Prostate gland (tissue), 2 donors: Measurements from ENCODE around the gene MORC2.

Source experiments
- POLR2A ChIP-seq: fragments of 450-650 bp; IDR thresholded peaks from one replicate; pipeline ENCODE4 v1.6.1; 2016; ENCODE audit warnings: antibody characterized with exemption, mild to moderate bottlenecking
- POLR2AphosphoS5 ChIP-seq: sonication (generic); formaldehyde crosslinking; IDR thresholded peaks from one replicate; pipeline ENCODE4 v1.6.1; 2017; ENCODE audit warnings: antibody characterized with exemption
- TF ChIP-seq, protein P1 (sequence below), 4 experiments: fragments of 200-600 bp in 2 of 4; fragments of 450-650 bp in 2 of 4; sonication (generic) in 2 of 4; IDR thresholded peaks; 1 replicate in 3 of 4; 2 replicates in 1 of 4; pipeline ENCODE4 v1.5.1; 2016 to 2019; ENCODE audit warnings: antibody characterized with exemption in 4 of 4, mild to moderate bottlenecking in 2 of 4, moderate library complexity in 2 of 4

DNA sequence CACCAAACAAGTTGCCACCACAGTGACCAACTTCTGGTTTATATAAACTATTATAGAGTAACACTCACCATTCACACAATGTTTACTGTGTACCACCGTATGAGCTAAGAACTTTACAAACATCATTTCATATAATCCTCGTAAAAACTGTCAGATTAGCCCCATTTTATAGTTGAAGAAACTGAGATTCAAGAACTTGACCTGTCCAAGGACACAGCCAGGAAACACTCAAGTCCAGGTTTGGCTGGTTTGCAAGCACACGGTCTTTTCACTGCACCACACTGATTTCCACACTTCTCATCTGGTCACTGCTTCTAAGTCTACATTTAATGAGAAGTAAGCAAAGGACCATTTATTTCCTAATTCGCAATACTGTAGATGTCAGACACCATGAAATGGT is 3.7 kb downstream of the MORC2 start:
- TF ChIP-seq POLR2A (no peak), POLR2AphosphoS5 (no peak)
- TF ChIP-seq, protein P1, sequence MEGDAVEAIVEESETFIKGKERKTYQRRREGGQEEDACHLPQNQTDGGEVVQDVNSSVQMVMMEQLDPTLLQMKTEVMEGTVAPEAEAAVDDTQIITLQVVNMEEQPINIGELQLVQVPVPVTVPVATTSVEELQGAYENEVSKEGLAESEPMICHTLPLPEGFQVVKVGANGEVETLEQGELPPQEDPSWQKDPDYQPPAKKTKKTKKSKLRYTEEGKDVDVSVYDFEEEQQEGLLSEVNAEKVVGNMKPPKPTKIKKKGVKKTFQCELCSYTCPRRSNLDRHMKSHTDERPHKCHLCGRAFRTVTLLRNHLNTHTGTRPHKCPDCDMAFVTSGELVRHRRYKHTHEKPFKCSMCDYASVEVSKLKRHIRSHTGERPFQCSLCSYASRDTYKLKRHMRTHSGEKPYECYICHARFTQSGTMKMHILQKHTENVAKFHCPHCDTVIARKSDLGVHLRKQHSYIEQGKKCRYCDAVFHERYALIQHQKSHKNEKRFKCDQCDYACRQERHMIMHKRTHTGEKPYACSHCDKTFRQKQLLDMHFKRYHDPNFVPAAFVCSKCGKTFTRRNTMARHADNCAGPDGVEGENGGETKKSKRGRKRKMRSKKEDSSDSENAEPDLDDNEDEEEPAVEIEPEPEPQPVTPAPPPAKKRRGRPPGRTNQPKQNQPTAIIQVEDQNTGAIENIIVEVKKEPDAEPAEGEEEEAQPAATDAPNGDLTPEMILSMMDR (IDR thresholded peaks at IDR 0.05) = no peak
